Thoracic aorta (tissue), 2 donors: ENCODE measurements around the gene ZNF664. TPM values are rescaled to one million over a fixed set of nuclear protein-coding genes. Genes with fewer than 3 reads are reported as not detected.

Experiments
- ATAC-seq: fragments of 150-250 bp; one replicate; pipeline ENCODE4 v1.8.0; 2017; ENCODE audit warnings: low read depth; ENCODE audit not compliant: insufficient number of reproducible peaks, low FRiP score
- DNase-seq: peaks from one replicate; pipeline ENCODE4 v3.0.0-alpha.2; 2020; ENCODE audit warnings: low spot score
- H3K27ac ChIP-seq, 2 donors: fragments of 200-600 bp; sonication (generic); 1 replicate in 1 of 2; 2 replicates in 1 of 2; pipeline ENCODE4 v1.5.1; 2016; ENCODE audit warnings: mild to moderate bottlenecking in 2 of 2, moderate library complexity in 2 of 2
- H3K27me3 ChIP-seq: fragments of 200-600 bp; sonication (generic); replicated peaks from 2 replicates; pipeline ENCODE4 v1.6.0; 2016; ENCODE audit warnings: mild to moderate bottlenecking; ENCODE audit not compliant: insufficient read depth
- H3K36me3 ChIP-seq: fragments of 200-600 bp; sonication (generic); one replicate; pipeline ENCODE4 v1.5.1; 2016
- H3K4me1 ChIP-seq, 2 donors: fragments of 200-600 bp; sonication (generic); 1 replicate in 1 of 2; 2 replicates in 1 of 2; pipeline versions ENCODE4 v1.5.1 to v1.6.0; 2016; ENCODE audit warnings: low read depth in 2 of 2, mild to moderate bottlenecking in 1 of 2; ENCODE audit not compliant: control insufficient read depth in 1 of 2
- H3K4me3 ChIP-seq: fragments of 200-600 bp; sonication (generic); 2 replicates; pipeline ENCODE4 v1.5.1; 2016; ENCODE audit warnings: mild to moderate bottlenecking
- H3K9me3 ChIP-seq: fragments of 200-600 bp; sonication (generic); 2 replicates; pipeline ENCODE4 v1.5.1; 2016
- CTCF ChIP-seq: fragments of 200-600 bp; sonication (generic); IDR thresholded peaks from one replicate; pipeline ENCODE4 v1.5.1; 2019; ENCODE audit warnings: antibody characterized with exemption
- total RNA-seq, 2 donors: library from RNA; depleted of rRNA; stranded (reverse); fragments of >200 nt; gene quantifications; one replicate each; pipeline versions ENCODE4 v1.1.0 to v1.2.3, GENCODE V29; 2016

ZNF664 gene
- total RNA-seq, 2 donors from 2014 or later: 46.4 to 48.2 TPM

DNA sequence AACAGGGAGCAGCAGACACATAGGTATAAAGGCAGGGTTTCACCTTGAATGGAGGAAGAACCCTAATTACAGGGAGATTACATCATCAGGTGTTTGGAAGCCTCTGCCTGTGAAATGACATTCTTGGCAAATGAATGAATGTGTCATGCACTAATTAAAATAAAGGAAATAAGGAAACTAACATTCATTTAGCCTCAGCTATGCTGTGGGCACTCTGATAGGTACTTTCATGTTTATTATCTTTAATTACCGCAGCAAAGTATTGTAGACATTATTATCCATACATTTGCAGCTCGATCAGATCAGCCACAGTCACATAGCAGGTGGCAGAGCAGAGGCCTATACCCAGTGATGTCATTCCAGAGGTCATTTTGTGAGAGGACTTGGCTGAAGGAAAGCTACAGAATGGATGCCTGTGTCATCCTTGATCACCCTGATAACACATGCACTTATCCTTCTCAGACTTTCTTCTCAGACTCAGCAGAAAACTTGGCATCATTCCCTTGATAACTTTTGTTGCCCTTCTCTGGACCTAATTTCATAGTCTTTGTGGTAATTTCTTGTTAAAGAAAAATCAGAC lies 18.4 kb downstream of the ZNF664 start:
- H3K36me3 ChIP-seq: peaks cover 7% of the 10 kb centered on the region
- no peak overlapping the region for H3K4me3 ChIP-seq
- ATAC-seq (no peak), DNase-seq (no peak)
- no peak for TF ChIP-seq CTCF
- H3K27me3 ChIP-seq: no peaks in the 10 kb centered on the region
- H3K4me1 ChIP-seq: peaks cover 3 to 16% of the 10 kb centered on the region in 2 donors
- no peak overlapping the region for H3K27ac ChIP-seq
- no peaks in the 10 kb centered on the region for H3K9me3 ChIP-seq

DNA sequence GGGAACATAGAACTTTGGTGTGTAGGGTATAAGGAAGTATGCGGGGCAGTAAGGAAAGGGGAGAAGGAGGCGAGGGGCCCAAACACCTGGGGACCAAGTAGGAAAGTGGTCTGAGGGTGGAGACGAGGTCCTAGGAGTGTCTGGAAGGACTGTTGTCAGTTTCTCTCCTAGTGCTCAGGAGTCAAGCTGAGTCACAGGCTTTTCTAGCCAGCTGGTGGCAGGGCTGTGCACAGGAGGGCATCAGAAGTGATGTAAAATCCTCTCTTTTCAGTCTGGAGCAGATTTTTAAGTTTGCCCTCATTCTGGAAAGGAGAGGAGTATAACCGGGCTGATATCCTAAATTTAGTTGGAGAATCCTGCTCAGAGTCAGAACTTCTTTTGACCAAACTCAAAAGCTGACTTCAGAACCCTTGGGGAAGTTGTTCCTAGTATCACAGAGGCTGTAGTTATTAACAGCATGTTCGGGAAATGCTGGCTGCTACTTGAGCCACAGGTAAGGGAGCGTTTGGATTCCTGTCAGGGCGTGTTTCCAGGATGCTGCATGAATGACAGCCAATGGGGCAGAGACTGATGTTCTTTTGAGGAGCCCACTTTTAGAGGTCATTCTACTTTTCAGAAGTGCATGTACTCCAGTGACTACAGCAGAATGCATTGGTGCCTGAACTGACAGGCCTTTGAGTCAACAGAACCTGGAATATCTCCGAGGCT lies 19.3 kb downstream of the ZNF664 start:
- no peaks in the 10 kb centered on the region for H3K27me3 ChIP-seq

DNA sequence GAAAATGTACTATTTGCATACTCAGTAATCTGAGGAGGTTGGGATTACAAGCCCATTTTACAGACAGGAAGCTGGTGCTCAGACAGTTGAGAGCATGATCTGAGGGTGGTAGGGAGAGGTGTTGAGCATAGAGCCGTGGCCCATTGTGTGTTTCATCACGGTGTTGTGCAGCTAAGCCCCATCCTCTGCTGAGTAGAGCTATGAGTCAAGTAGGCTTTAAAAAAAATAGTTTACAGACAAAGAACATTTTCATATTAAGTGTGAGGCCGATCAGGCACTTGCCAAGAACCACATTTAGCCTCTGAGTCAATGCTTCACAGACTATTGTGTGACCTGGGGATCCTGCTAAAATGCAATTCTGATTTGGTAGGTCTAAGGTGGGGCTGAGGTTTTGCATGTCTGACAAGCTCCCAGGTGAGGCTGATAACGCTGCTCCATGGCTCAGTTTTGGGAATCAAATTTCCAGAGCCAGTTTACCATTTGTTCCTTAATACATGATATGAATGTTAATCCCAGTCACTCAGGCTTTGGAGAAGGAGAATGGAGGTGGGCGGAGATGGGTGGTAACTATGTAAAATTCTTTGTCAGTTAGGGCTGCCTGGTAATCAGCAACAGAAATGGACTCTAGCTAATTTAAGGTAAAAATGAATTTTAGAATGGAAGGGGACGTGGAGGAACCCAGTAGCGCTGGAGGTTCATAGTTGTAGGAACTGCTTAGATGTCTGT lies 22.2 kb downstream of the ZNF664 start:
- Histone ChIP-seq H3K27ac (no peak overlapping the region), H3K27me3 (no peaks in the 10 kb centered on the region), H3K4me3 (no peak overlapping the region), H3K4me1 (peaks cover 3 to 13% of the 10 kb centered on the region in 2 donors), H3K9me3 (no peaks in the 10 kb centered on the region), H3K36me3 (peaks cover 16% of the 10 kb centered on the region)
- DNase-seq: no peak
- no peak for ATAC-seq
- no peak for TF ChIP-seq CTCF

More for the DNA sequence above, 19.3 kb downstream of the ZNF664 start:
- Histone ChIP-seq H3K9me3 (no peaks in the 10 kb centered on the region), H3K36me3 (peaks cover 7% of the 10 kb centered on the region), H3K27ac (no peak overlapping the region), H3K4me1 (peaks cover 3 to 13% of the 10 kb centered on the region in 2 donors), H3K4me3 (no peak overlapping the region)
- no peak for TF ChIP-seq CTCF
- DNase-seq: no peak
- no peak for ATAC-seq

DNA sequence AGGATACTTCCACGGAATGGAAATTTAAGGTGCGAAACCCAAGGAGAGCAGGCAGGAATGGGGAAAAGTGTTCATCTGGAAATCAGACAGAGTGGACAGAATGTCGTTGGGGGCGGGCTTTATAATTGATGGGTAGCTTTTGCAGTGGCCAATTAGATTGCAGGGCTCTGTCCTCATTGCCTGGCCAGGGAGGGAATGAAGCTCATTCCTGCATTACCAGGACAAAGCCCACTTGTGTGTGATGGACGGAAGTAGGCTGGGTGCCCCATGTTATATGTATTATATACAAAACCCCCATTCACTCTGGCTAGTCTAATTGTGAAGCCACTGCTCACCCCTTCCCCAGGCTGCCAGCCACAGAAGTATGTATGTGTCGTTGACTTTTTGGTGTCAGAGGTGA lies 23.6 kb downstream of the ZNF664 start:
- DNase-seq (no peak), ATAC-seq (no peak)
- no peak for TF ChIP-seq CTCF

More for the DNA sequence above, 23.6 kb downstream of the ZNF664 start:
- Histone ChIP-seq H3K27me3 (no peaks in the 10 kb centered on the region), H3K9me3 (no peaks in the 10 kb centered on the region), H3K27ac (no peak overlapping the region), H3K36me3 (peaks cover 12% of the 10 kb centered on the region), H3K4me1 (peaks cover 3 to 13% of the 10 kb centered on the region in 2 donors), H3K4me3 (no peak overlapping the region)
